ENCODE measurements around the gene FARP1. TPM values are rescaled to one million over a fixed set of nuclear protein-coding genes. Genes with fewer than 3 reads are reported as not detected.
A peak's percentile ranks its signal among the peaks of the same experiment; 100 is the strongest.

Gene FARP1
- total RNA-seq, 1 donor from 2014 or later = 128 TPM

- no peaks in the 10 kb centered on the region for H3K9me3 Mint-ChIP-seq (ENCODE audit: unreplicated experiment)
- H3K4me1 Mint-ChIP-seq (ENCODE audit: low read depth, unreplicated experiment) = peaks cover 27% of the 10 kb centered on the region
- Histone ChIP-seq H2AFZ (ENCODE audit: low read depth, low read length) (no peak overlapping the region), H3K4me2 (ENCODE audit: low read length) (no peak overlapping the region), H4K20me1 (ENCODE audit: insufficient read depth, low read length) (peaks cover 35% of the 10 kb centered on the region), H3K27ac (ENCODE audit: low read depth, low read length) (no peak overlapping the region), H3K4me1 (ENCODE audit: insufficient read depth, low read length) (peaks cover 15% of the 10 kb centered on the region), H3K36me3 (ENCODE audit: insufficient read depth, low read length) (peaks cover 14% of the 10 kb centered on the region), H3K4me3 (ENCODE audit: insufficient read depth, low read depth, low read length) (no peak overlapping the region), H3K9ac (ENCODE audit: low read length) (peak overlapping the region; percentile 24), H3K27me3 (ENCODE audit: insufficient read depth, low read length) (no peaks in the 10 kb centered on the region), H3K79me2 (ENCODE audit: insufficient read depth, low read length) (no peaks in the 10 kb centered on the region), H3K9me3 (ENCODE audit: insufficient read depth, low read depth, low read length) (no peaks in the 10 kb centered on the region)
- no peak for FAIRE-seq
- peak overlapping the region; percentile 80 for H3K27ac Mint-ChIP-seq (ENCODE audit: unreplicated experiment)
- TF ChIP-seq CTCF (IDR thresholded peaks at IDR 0.05; ENCODE audit: insufficient read depth, low read depth, low read length) (peak; percentile 72), EZH2 (IDR thresholded peaks at IDR 0.05; ENCODE audit: insufficient read depth, low read length) (no peak)
- peak overlapping the region; percentile 8 for H3K4me3 Mint-ChIP-seq (ENCODE audit: unreplicated experiment)
- H3K36me3 Mint-ChIP-seq (ENCODE audit: low read depth, unreplicated experiment) = peaks cover 32% of the 10 kb centered on the region
- peak; percentile 10 for DNase-seq (ENCODE audit: low read depth)
- H3K27me3 Mint-ChIP-seq (ENCODE audit: low read depth, unreplicated experiment) = no peaks in the 10 kb centered on the region
Observed at GRCh38 chr13:98445340-98446233, 302.7 kb downstream of the FARP1 start.

GRCh38 chr13:98446234-98446621 is 303.3 kb downstream of the FARP1 start:
- H3K27ac Mint-ChIP-seq (ENCODE audit: unreplicated experiment) = no peak overlapping the region
- peaks cover 42% of the 10 kb centered on the region for H4K20me1 ChIP-seq (ENCODE audit: insufficient read depth, low read length)
- no peak overlapping the region for H2AFZ ChIP-seq (ENCODE audit: low read depth, low read length)
- FAIRE-seq (no peak), DNase-seq (ENCODE audit: low read depth) (no peak)
- H3K9me3 ChIP-seq (ENCODE audit: insufficient read depth, low read depth, low read length) = no peaks in the 10 kb centered on the region
- H3K4me3 Mint-ChIP-seq (ENCODE audit: unreplicated experiment) = no peak overlapping the region
- no peak overlapping the region for H3K4me2 ChIP-seq (ENCODE audit: low read length)
- H3K27ac ChIP-seq (ENCODE audit: low read depth, low read length) = no peak overlapping the region
- H3K4me1 Mint-ChIP-seq (ENCODE audit: low read depth, unreplicated experiment) = peaks cover 33% of the 10 kb centered on the region
- H3K9ac ChIP-seq (ENCODE audit: low read length) = peak overlapping the region; percentile 24
- TF ChIP-seq EZH2 (IDR thresholded peaks at IDR 0.05; ENCODE audit: insufficient read depth, low read length) (no peak), CTCF (IDR thresholded peaks at IDR 0.05; ENCODE audit: insufficient read depth, low read depth, low read length) (no peak)
- no peak overlapping the region for H3K4me3 ChIP-seq (ENCODE audit: insufficient read depth, low read depth, low read length)
- peaks cover 30% of the 10 kb centered on the region for H3K36me3 Mint-ChIP-seq (ENCODE audit: low read depth, unreplicated experiment)
- H3K9me3 Mint-ChIP-seq (ENCODE audit: unreplicated experiment) = no peaks in the 10 kb centered on the region
- H3K4me1 ChIP-seq (ENCODE audit: insufficient read depth, low read length) = peaks cover 21% of the 10 kb centered on the region
- H3K79me2 ChIP-seq (ENCODE audit: insufficient read depth, low read length) = no peaks in the 10 kb centered on the region
- H3K36me3 ChIP-seq (ENCODE audit: insufficient read depth, low read length) = peaks cover 14% of the 10 kb centered on the region
- no peaks in the 10 kb centered on the region for H3K27me3 ChIP-seq (ENCODE audit: insufficient read depth, low read length)
- no peaks in the 10 kb centered on the region for H3K27me3 Mint-ChIP-seq (ENCODE audit: low read depth, unreplicated experiment)

- H3K4me1 Mint-ChIP-seq (ENCODE audit: low read depth, unreplicated experiment) = peaks cover 42% of the 10 kb centered on the region
- H3K4me3 Mint-ChIP-seq (ENCODE audit: unreplicated experiment) = no peak overlapping the region
- DNase-seq (ENCODE audit: low read depth) (no peak), FAIRE-seq (no peak)
- peaks cover 49% of the 10 kb centered on the region for H4K20me1 ChIP-seq (ENCODE audit: insufficient read depth, low read length)
- H2AFZ ChIP-seq (ENCODE audit: low read depth, low read length) = no peak overlapping the region
- peaks cover 15% of the 10 kb centered on the region for H3K36me3 ChIP-seq (ENCODE audit: insufficient read depth, low read length)
- no peaks in the 10 kb centered on the region for H3K79me2 ChIP-seq (ENCODE audit: insufficient read depth, low read length)
- H3K9me3 Mint-ChIP-seq (ENCODE audit: unreplicated experiment) = no peaks in the 10 kb centered on the region
- peaks cover 25% of the 10 kb centered on the region for H3K36me3 Mint-ChIP-seq (ENCODE audit: low read depth, unreplicated experiment)
- no peak overlapping the region for H3K9ac ChIP-seq (ENCODE audit: low read length)
- H3K27ac Mint-ChIP-seq (ENCODE audit: unreplicated experiment) = no peak overlapping the region
- no peaks in the 10 kb centered on the region for H3K27me3 ChIP-seq (ENCODE audit: insufficient read depth, low read length)
- no peak overlapping the region for H3K4me3 ChIP-seq (ENCODE audit: insufficient read depth, low read depth, low read length)
- H3K4me2 ChIP-seq (ENCODE audit: low read length) = no peak overlapping the region
- H3K4me1 ChIP-seq (ENCODE audit: insufficient read depth, low read length) = peaks cover 30% of the 10 kb centered on the region
- H3K9me3 ChIP-seq (ENCODE audit: insufficient read depth, low read depth, low read length) = no peaks in the 10 kb centered on the region
- H3K27ac ChIP-seq (ENCODE audit: low read depth, low read length) = no peak overlapping the region
- H3K27me3 Mint-ChIP-seq (ENCODE audit: low read depth, unreplicated experiment) = no peaks in the 10 kb centered on the region
- TF ChIP-seq CTCF (IDR thresholded peaks at IDR 0.05; ENCODE audit: insufficient read depth, low read depth, low read length) (no peak), EZH2 (IDR thresholded peaks at IDR 0.05; ENCODE audit: insufficient read depth, low read length) (no peak)
Observed at GRCh38 chr13:98447130-98447529, 304.2 kb downstream of the FARP1 start.

Data from astrocyte (in vitro differentiated cells and primary cell).